GM23248 (cell line): Measurements from ENCODE around the gene SLAMF1. TPM values are rescaled to one million over a fixed set of nuclear protein-coding genes. Genes with fewer than 3 reads are reported as not detected.

Source experiments
- DNase-seq: peaks from one replicate; pipeline ENCODE4 v3.0.0-alpha.2; 2015
- H2AFZ ChIP-seq: fragments of 200-600 bp; sonication (generic); 2 replicates; pipeline ENCODE4 v1.6.1; 2016; ENCODE audit warnings: antibody characterized with exemption
- H3F3A ChIP-seq: fragments of 200-600 bp; sonication (generic); 2 replicates; pipeline ENCODE4 v1.6.1; 2016; ENCODE audit warnings: mild to moderate bottlenecking, antibody characterized with exemption, mixed run types; ENCODE audit not compliant: insufficient read depth
- H3K27ac ChIP-seq: fragments of 200-600 bp; sonication (generic); 2 replicates; pipeline ENCODE4 v1.5.1; 2016; ENCODE audit warnings: mild to moderate bottlenecking
- H3K27me3 ChIP-seq: fragments of 200-600 bp; sonication (generic); replicated peaks from 2 replicates; pipeline ENCODE4 v1.6.1; 2016; ENCODE audit warnings: mild to moderate bottlenecking; ENCODE audit not compliant: insufficient read depth
- H3K36me3 ChIP-seq: fragments of 200-600 bp; sonication (generic); 2 replicates; pipeline ENCODE4 v1.6.1; 2016; ENCODE audit warnings: low read depth, mild to moderate bottlenecking
- H3K4me1 ChIP-seq: fragments of 200-600 bp; sonication (generic); 2 replicates; pipeline ENCODE4 v1.6.1; 2016; ENCODE audit warnings: mild to moderate bottlenecking; ENCODE audit not compliant: insufficient read depth
- H3K4me2 ChIP-seq: fragments of 200-600 bp; sonication (generic); one replicate; pipeline ENCODE4 v1.6.1; 2016; ENCODE audit warnings: mild to moderate bottlenecking; ENCODE audit not compliant: unreplicated experiment
- H3K4me3 ChIP-seq: fragments of 200-600 bp; sonication (generic); 2 replicates; pipeline ENCODE4 v1.5.1; 2016; ENCODE audit warnings: mild to moderate bottlenecking
- H3K79me2 ChIP-seq: fragments of 200-600 bp; sonication (generic); 2 replicates; pipeline ENCODE4 v1.6.1; 2016; ENCODE audit warnings: mild to moderate bottlenecking; ENCODE audit not compliant: insufficient read depth
- H3K9ac ChIP-seq: fragments of 200-600 bp; sonication (generic); 2 replicates; pipeline ENCODE4 v1.6.1; 2016; ENCODE audit warnings: mild to moderate bottlenecking
- H3K9me2 ChIP-seq: fragments of 200-600 bp; sonication (generic); 2 replicates; pipeline ENCODE4 v1.6.1; 2016; ENCODE audit warnings: mixed run types, mild to moderate bottlenecking, moderate library complexity; ENCODE audit not compliant: insufficient read depth
- H3K9me3 ChIP-seq: fragments of 200-600 bp; sonication (generic); one replicate; pipeline ENCODE4 v1.6.1; 2017; ENCODE audit warnings: low read depth
- H4K20me1 ChIP-seq: fragments of 200-600 bp; sonication (generic); 2 replicates; pipeline ENCODE4 v1.6.0; 2016; ENCODE audit not compliant: insufficient read depth
- EZH2 ChIP-seq: fragments of 200-600 bp; sonication (generic); IDR thresholded peaks from 2 replicates; pipeline ENCODE4 v1.6.1; 2018; ENCODE audit warnings: antibody characterized with exemption, mild to moderate bottlenecking; ENCODE audit not compliant: insufficient read depth, poor library complexity, severe bottlenecking
- EZH2phosphoT487 ChIP-seq: fragments of 200-600 bp; sonication (generic); IDR thresholded peaks from 2 replicates; pipeline ENCODE4 v1.6.1; 2018; ENCODE audit warnings: antibody characterized with exemption, moderate library complexity, mild to moderate bottlenecking, low read depth; ENCODE audit not compliant: insufficient read depth
- WGBS, 2 experiments: methylation state at CpG; one replicate each; pipeline ENCODE4 v1.1.6; 2015 to 2017; ENCODE audit warnings: low lambda C conversion rate in 2 of 2, low coverage in 1 of 2; ENCODE audit errors: missing lambda C conversion rate in 2 of 2; 5-methylcytosine and 5-hydroxymethylcytosine counted together
- in situ Hi-C: fragments of 300-500 bp; cut with MboI; formaldehyde crosslinking; loops from 2 replicates; pipeline ENCODE4 v1.15.0; 2020
- polyA plus RNA-seq: library from polyadenylated mRNA; unstranded; fragments of >200 nt; fragmentation: Nextera tagmentation; extraction: Ambion mirVana; gene quantifications from 2 replicates; pipeline ENCODE4 v1.2.1, GENCODE V29; 2016
- total RNA-seq: library from RNA; depleted of rRNA; stranded (reverse); fragments of >200 nt; shearing (Covaris generic); gene quantifications from 2 replicates; pipeline ENCODE4 v1.2.3, GENCODE V29; 2014

SLAMF1 gene
- total and polyA plus RNA-seq, 2 experiments from 2014 or later = not detected

GRCh38 chr1:160651433-160652064, 4.7 kb upstream of the SLAMF1 start:
- H3F3A ChIP-seq = no peaks in the 10 kb centered on the region
- no peak overlapping the region for H3K9ac ChIP-seq
- H2AFZ ChIP-seq = no peak overlapping the region
- no peaks in the 10 kb centered on the region for H3K4me1 ChIP-seq
- no peak for DNase-seq
- H3K27me3 ChIP-seq = no peaks in the 10 kb centered on the region
- in situ Hi-C loops = no loop called here
- H3K36me3 ChIP-seq = no peaks in the 10 kb centered on the region
- TF ChIP-seq EZH2 (no peak), EZH2phosphoT487 (no peak)
- H3K4me2 ChIP-seq = no peak overlapping the region
- no peaks in the 10 kb centered on the region for H4K20me1 ChIP-seq
- no peak overlapping the region for H3K4me3 ChIP-seq
- H3K27ac ChIP-seq = no peak overlapping the region
- no peaks in the 10 kb centered on the region for H3K9me3 ChIP-seq
- H3K79me2 ChIP-seq = no peaks in the 10 kb centered on the region
- 4 to 7% methylated on average over 1 of the region's 1 CpG for WGBS, 2 experiments
- H3K9me2 ChIP-seq = no peaks in the 10 kb centered on the region

DNA sequence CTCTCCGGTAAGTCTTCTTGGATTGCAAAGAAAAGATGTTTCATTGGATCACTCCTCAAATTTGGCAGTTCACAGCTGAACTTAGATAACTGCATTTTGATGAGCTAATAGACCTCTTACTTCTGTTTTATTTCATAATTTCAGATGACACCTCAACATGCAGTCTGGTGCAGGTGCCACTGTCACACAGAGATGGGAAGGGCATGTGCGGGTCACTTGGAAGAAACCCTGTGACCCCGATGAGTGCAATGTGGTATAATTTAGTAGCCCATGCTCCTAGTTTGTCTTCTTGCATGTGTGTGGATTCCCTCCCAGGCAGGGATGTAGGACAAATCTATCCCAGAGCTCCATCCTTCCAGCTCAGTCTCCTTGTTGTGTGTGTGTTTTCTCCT, 481 bp upstream of the SLAMF1 start:
- no peak overlapping the region for H3K4me2 ChIP-seq
- no peaks in the 10 kb centered on the region for H3K36me3 ChIP-seq
- H3K4me3 ChIP-seq = no peak overlapping the region
- TF ChIP-seq EZH2 = no peak
- TF ChIP-seq EZH2phosphoT487 = no peak
- H3K9me3 ChIP-seq = no peaks in the 10 kb centered on the region
- H2AFZ ChIP-seq = no peak overlapping the region
- 29 to 30% methylated on average over 3 of the region's 3 CpGs for WGBS, 2 experiments
- H3K4me1 ChIP-seq = no peaks in the 10 kb centered on the region
- no peak overlapping the region for H3K9ac ChIP-seq
- no peak for DNase-seq
- no peaks in the 10 kb centered on the region for H3K79me2 ChIP-seq
- no peaks in the 10 kb centered on the region for H4K20me1 ChIP-seq
- no peak overlapping the region for H3K27ac ChIP-seq
- H3K27me3 ChIP-seq = no peaks in the 10 kb centered on the region
- in situ Hi-C loops = no loop called here
- H3K9me2 ChIP-seq = no peaks in the 10 kb centered on the region
- H3F3A ChIP-seq = no peaks in the 10 kb centered on the region

GRCh38 chr1:160646180-160646579, 664 bp downstream of the SLAMF1 start:
- Histone ChIP-seq H3K36me3 (no peaks in the 10 kb centered on the region), H3K79me2 (no peaks in the 10 kb centered on the region), H3K9ac (no peak overlapping the region), H3K27ac (no peak overlapping the region), H2AFZ (no peak overlapping the region), H3K27me3 (no peaks in the 10 kb centered on the region), H3K9me3 (no peaks in the 10 kb centered on the region), H3K4me2 (no peak overlapping the region), H3K4me3 (no peak overlapping the region), H3K4me1 (no peaks in the 10 kb centered on the region), H3F3A (no peaks in the 10 kb centered on the region), H4K20me1 (no peaks in the 10 kb centered on the region), H3K9me2 (no peaks in the 10 kb centered on the region)
- no peak for TF ChIP-seq EZH2phosphoT487
- no peak for TF ChIP-seq EZH2
- 33 to 39% methylated on average over 1 of the region's 1 CpG for WGBS, 2 experiments
- in situ Hi-C loops = no loop called here
- DNase-seq = no peak

DNA sequence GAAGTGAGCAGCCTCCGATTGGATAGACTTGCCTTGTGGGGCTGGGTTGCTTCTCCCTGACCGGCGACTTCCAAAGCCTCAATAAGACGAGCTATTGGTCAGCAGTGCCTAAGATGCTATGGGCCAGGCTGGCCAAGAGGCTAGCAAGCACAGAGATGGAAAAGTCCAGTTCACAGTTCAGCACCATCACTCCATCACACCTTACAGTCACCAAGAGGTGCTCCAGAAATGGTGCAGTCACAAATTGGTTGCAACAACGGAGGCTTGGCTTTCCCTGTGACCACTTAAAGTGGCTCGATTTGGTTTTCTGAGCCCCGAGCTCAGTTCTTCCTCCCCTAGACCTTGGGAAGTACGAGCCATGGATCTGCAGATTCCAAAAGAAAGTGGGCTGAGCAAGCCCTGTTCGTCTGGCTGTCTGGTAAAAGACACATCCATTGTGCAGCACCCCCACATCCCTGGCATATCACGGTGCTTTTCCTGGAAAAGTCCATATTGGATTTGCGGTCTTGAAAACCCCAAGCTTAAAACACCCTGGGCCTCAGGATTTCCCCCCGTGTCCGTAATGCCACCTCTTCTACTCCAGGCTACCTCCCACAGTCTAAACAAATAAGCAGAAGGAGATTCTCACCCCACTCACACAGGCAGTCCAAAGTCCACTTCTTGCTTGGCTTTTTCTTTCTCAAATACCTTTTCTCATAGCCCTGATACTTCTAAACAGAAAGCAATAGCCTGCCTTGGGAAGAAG, 1.3 kb downstream of the SLAMF1 start:
- Histone ChIP-seq H3K4me2 (no peak overlapping the region), H3K79me2 (no peaks in the 10 kb centered on the region), H3K9me3 (no peaks in the 10 kb centered on the region), H3K4me3 (no peak overlapping the region), H3K27ac (no peak overlapping the region), H3K27me3 (no peaks in the 10 kb centered on the region), H3K9ac (no peak overlapping the region), H3K9me2 (no peaks in the 10 kb centered on the region), H3F3A (no peaks in the 10 kb centered on the region), H3K4me1 (no peaks in the 10 kb centered on the region), H2AFZ (no peak overlapping the region), H4K20me1 (no peaks in the 10 kb centered on the region), H3K36me3 (no peaks in the 10 kb centered on the region)
- DNase-seq = no peak
- WGBS, 2 experiments = 22 to 26% methylated on average over 13 of the region's 13 CpGs
- no peak for TF ChIP-seq EZH2
- no peak for TF ChIP-seq EZH2phosphoT487
- in situ Hi-C loops = no loop called here
